GM23248 (cell line): ENCODE data around the gene SWAP70. TPM values are rescaled to one million over a fixed set of nuclear protein-coding genes. Genes with fewer than 3 reads are reported as not detected.

Experiments used
- DNase-seq: peaks from one replicate; pipeline ENCODE4 v3.0.0-alpha.2; 2015
- H2AFZ ChIP-seq: fragments of 200-600 bp; sonication (generic); 2 replicates; pipeline ENCODE4 v1.6.1; 2016; ENCODE audit warnings: antibody characterized with exemption
- H3F3A ChIP-seq: fragments of 200-600 bp; sonication (generic); 2 replicates; pipeline ENCODE4 v1.6.1; 2016; ENCODE audit warnings: mild to moderate bottlenecking, antibody characterized with exemption, mixed run types; ENCODE audit not compliant: insufficient read depth
- H3K27ac ChIP-seq: fragments of 200-600 bp; sonication (generic); 2 replicates; pipeline ENCODE4 v1.5.1; 2016; ENCODE audit warnings: mild to moderate bottlenecking
- H3K27me3 ChIP-seq: fragments of 200-600 bp; sonication (generic); replicated peaks from 2 replicates; pipeline ENCODE4 v1.6.1; 2016; ENCODE audit warnings: mild to moderate bottlenecking; ENCODE audit not compliant: insufficient read depth
- H3K36me3 ChIP-seq: fragments of 200-600 bp; sonication (generic); 2 replicates; pipeline ENCODE4 v1.6.1; 2016; ENCODE audit warnings: low read depth, mild to moderate bottlenecking
- H3K4me1 ChIP-seq: fragments of 200-600 bp; sonication (generic); 2 replicates; pipeline ENCODE4 v1.6.1; 2016; ENCODE audit warnings: mild to moderate bottlenecking; ENCODE audit not compliant: insufficient read depth
- H3K4me2 ChIP-seq: fragments of 200-600 bp; sonication (generic); one replicate; pipeline ENCODE4 v1.6.1; 2016; ENCODE audit warnings: mild to moderate bottlenecking; ENCODE audit not compliant: unreplicated experiment
- H3K4me3 ChIP-seq: fragments of 200-600 bp; sonication (generic); 2 replicates; pipeline ENCODE4 v1.5.1; 2016; ENCODE audit warnings: mild to moderate bottlenecking
- H3K79me2 ChIP-seq: fragments of 200-600 bp; sonication (generic); 2 replicates; pipeline ENCODE4 v1.6.1; 2016; ENCODE audit warnings: mild to moderate bottlenecking; ENCODE audit not compliant: insufficient read depth
- H3K9ac ChIP-seq: fragments of 200-600 bp; sonication (generic); 2 replicates; pipeline ENCODE4 v1.6.1; 2016; ENCODE audit warnings: mild to moderate bottlenecking
- H3K9me2 ChIP-seq: fragments of 200-600 bp; sonication (generic); 2 replicates; pipeline ENCODE4 v1.6.1; 2016; ENCODE audit warnings: mixed run types, mild to moderate bottlenecking, moderate library complexity; ENCODE audit not compliant: insufficient read depth
- H3K9me3 ChIP-seq: fragments of 200-600 bp; sonication (generic); one replicate; pipeline ENCODE4 v1.6.1; 2017; ENCODE audit warnings: low read depth
- H4K20me1 ChIP-seq: fragments of 200-600 bp; sonication (generic); 2 replicates; pipeline ENCODE4 v1.6.0; 2016; ENCODE audit not compliant: insufficient read depth
- EZH2 ChIP-seq: fragments of 200-600 bp; sonication (generic); IDR thresholded peaks from 2 replicates; pipeline ENCODE4 v1.6.1; 2018; ENCODE audit warnings: antibody characterized with exemption, mild to moderate bottlenecking; ENCODE audit not compliant: insufficient read depth, poor library complexity, severe bottlenecking
- EZH2phosphoT487 ChIP-seq: fragments of 200-600 bp; sonication (generic); IDR thresholded peaks from 2 replicates; pipeline ENCODE4 v1.6.1; 2018; ENCODE audit warnings: antibody characterized with exemption, moderate library complexity, mild to moderate bottlenecking, low read depth; ENCODE audit not compliant: insufficient read depth
- WGBS, 2 experiments: methylation state at CpG; one replicate each; pipeline ENCODE4 v1.1.6; 2015 to 2017; ENCODE audit warnings: low lambda C conversion rate in 2 of 2, low coverage in 1 of 2; ENCODE audit errors: missing lambda C conversion rate in 2 of 2; 5-methylcytosine and 5-hydroxymethylcytosine counted together
- in situ Hi-C: fragments of 300-500 bp; cut with MboI; formaldehyde crosslinking; loops from 2 replicates; pipeline ENCODE4 v1.15.0; 2020
- polyA plus RNA-seq: library from polyadenylated mRNA; unstranded; fragments of >200 nt; fragmentation: Nextera tagmentation; extraction: Ambion mirVana; gene quantifications from 2 replicates; pipeline ENCODE4 v1.2.1, GENCODE V29; 2016
- total RNA-seq: library from RNA; depleted of rRNA; stranded (reverse); fragments of >200 nt; shearing (Covaris generic); gene quantifications from 2 replicates; pipeline ENCODE4 v1.2.3, GENCODE V29; 2014

The SWAP70 gene
- total and polyA plus RNA-seq, 2 experiments from 2014 or later, result 46.4 to 73.3 TPM

GRCh38 chr11:9672288-9672916, 8.5 kb downstream of the SWAP70 start:
- Histone ChIP-seq H3K36me3 (0 out of 2 replicates have a peak, but pooled peaks cover 7% of the 10 kb centered on the region), H3K9me2 (no peaks in the 10 kb centered on the region), H3F3A (peaks cover 15% of the 10 kb centered on the region), H3K27me3 (no peaks in the 10 kb centered on the region), H3K4me1 (peaks cover 10% of the 10 kb centered on the region), H3K79me2 (peaks cover 89% of the 10 kb centered on the region), H3K9me3 (no peaks in the 10 kb centered on the region), H3K27ac (no peak overlapping the region), H3K9ac (no peak overlapping the region), H3K4me3 (no peak overlapping the region), H3K4me2 (no peak overlapping the region), H4K20me1 (no peaks in the 10 kb centered on the region; the same call in 1 of the 2 replicates), H2AFZ (no peak overlapping the region)
- in situ Hi-C loops, result no loop called here
- DNase-seq, result no peak
- TF ChIP-seq EZH2 (no peak), EZH2phosphoT487 (no peak)
- 93 to 96% methylated on average over 3 of the region's 3 CpGs for WGBS, 2 experiments

DNA sequence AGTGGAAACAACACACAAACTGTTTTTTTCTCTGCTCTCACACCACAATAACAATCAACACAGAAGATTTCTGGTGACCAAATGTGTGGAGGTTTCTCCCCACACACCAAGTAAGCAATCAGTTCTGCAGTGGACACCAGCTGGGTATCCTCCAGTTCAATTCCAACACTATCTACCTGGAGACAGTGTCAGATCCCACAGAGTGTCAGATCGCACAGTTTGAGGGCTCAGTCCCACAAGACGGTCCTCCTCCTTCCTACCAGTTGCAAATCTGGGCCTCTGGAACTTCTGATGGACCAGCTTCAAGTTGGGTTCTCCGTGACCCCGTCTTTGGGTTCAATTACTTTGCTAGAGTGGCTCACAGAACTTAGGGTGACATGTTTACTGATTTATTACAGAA, 9.0 kb downstream of the SWAP70 start:
- Histone ChIP-seq H3K36me3 (0 out of 2 replicates have a peak, but pooled peaks cover 8% of the 10 kb centered on the region), H3K27ac (no peak overlapping the region), H3K27me3 (no peaks in the 10 kb centered on the region), H3K4me1 (peaks cover 15% of the 10 kb centered on the region), H3K4me2 (no peak overlapping the region), H3F3A (peaks cover 15% of the 10 kb centered on the region), H2AFZ (no peak overlapping the region), H3K9me3 (no peaks in the 10 kb centered on the region), H3K9ac (no peak overlapping the region), H3K79me2 (peaks cover 89% of the 10 kb centered on the region), H3K4me3 (no peak overlapping the region), H4K20me1 (peaks cover 2% of the 10 kb centered on the region; the same call in 1 of the 2 replicates), H3K9me2 (no peaks in the 10 kb centered on the region)
- no peak for DNase-seq
- in situ Hi-C loops, result no loop called here
- 91% methylated on average over 4 of the region's 4 CpGs for WGBS, 2 experiments
- TF ChIP-seq EZH2 (no peak), EZH2phosphoT487 (no peak)

GRCh38 chr11:9675691-9676090, 11.8 kb downstream of the SWAP70 start:
- in situ Hi-C loops, result no loop called here

DNA sequence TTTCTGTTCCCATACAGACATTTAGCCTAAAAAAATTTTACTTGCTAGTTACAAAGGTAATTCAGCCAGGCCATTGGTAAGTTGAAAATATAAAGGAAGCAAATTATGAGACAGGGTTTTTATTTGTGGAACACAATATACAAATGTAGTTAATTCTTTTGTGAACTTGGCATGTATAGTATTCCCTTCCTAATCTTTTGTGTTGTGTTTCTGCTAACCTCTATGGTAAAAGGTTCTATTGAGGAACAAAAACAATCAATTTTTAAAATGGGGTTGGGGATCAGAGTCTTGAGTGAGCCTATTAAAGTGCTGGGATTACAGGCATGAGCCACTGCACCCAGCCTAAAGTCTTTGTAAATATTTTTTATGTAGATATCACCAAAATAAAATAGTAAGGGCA, 14.1 kb downstream of the SWAP70 start:
- H3K4me3 ChIP-seq, result no peak overlapping the region
- in situ Hi-C loops, result no loop called here
- no peak overlapping the region for H3K4me2 ChIP-seq
- TF ChIP-seq EZH2 (no peak), EZH2phosphoT487 (no peak)
- no peak for DNase-seq
- H3K27me3 ChIP-seq, result no peaks in the 10 kb centered on the region
- H3F3A ChIP-seq, result 0 out of 2 replicates have a peak, but pooled peaks cover 5% of the 10 kb centered on the region
- H3K27ac ChIP-seq, result 0 out of 2 replicates have a peak overlapping the region, but pooled peaks have one; percentile 11
- no peaks in the 10 kb centered on the region for H3K9me2 ChIP-seq
- H3K4me1 ChIP-seq, result peaks cover 14% of the 10 kb centered on the region
- H4K20me1 ChIP-seq, result peaks cover 9% of the 10 kb centered on the region; the same call in 1 of the 2 replicates
- H3K79me2 ChIP-seq, result peaks cover 100% of the 10 kb centered on the region
- no peaks in the 10 kb centered on the region for H3K9me3 ChIP-seq
- H3K36me3 ChIP-seq, result peaks cover 10% of the 10 kb centered on the region; the same call in 1 of the 2 replicates
- H3K9ac ChIP-seq, result no peak overlapping the region
- no peak overlapping the region for H2AFZ ChIP-seq

More at GRCh38 chr11:9675691-9676090, 11.8 kb downstream of the SWAP70 start:
- Histone ChIP-seq H4K20me1 (peaks cover 5% of the 10 kb centered on the region; the same call in 1 of the 2 replicates), H3K36me3 (peaks cover 14% of the 10 kb centered on the region; the same call in 1 of the 2 replicates), H3K9me2 (no peaks in the 10 kb centered on the region), H3K9me3 (no peaks in the 10 kb centered on the region), H3K4me1 (peaks cover 14% of the 10 kb centered on the region), H3K27me3 (no peaks in the 10 kb centered on the region), H2AFZ (no peak overlapping the region), H3K4me3 (no peak overlapping the region), H3K79me2 (peaks cover 89% of the 10 kb centered on the region), H3K9ac (no peak overlapping the region), H3K27ac (no peak overlapping the region), H3K4me2 (no peak overlapping the region), H3F3A (0 out of 2 replicates have a peak, but pooled peaks cover 5% of the 10 kb centered on the region)
- no peak for TF ChIP-seq EZH2
- TF ChIP-seq EZH2phosphoT487, result no peak
- no peak for DNase-seq
- 44 to 47% methylated on average over 3 of the region's 3 CpGs for WGBS, 2 experiments
